ENCODE data around the gene DRD5. TPM values are rescaled to one million over a fixed set of nuclear protein-coding genes. Genes with fewer than 3 reads are reported as not detected.
"Not testable (repeated sequence)": the region's sequence is repeated elsewhere in the genome, so short reads cannot be mapped to it uniquely, and the experiment has no call there.

Gene DRD5
- total and polyA plus RNA-seq, 2 donors (not counting 1 experiment from before 2014, with no cell fraction given) = not detected

DNA sequence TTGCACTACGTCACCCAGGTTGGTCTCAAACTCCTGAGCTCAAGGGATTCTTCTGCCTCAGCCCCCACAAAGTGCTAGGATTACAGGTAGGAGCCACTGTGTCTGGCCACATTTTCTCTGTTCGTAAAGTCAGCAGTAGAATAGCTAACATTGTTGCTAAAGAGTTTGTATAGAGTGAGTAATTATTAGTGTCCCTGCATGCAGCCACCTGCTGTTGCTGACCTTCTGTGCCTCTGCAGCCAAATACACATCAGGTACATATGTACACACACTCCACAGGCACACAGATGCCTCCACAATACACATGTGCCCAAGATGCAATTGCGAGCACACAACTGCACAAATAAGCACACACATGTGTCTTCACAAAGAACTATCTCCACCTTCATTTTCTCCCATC is 10.9 kb downstream of the DRD5 start:
- POLR2A ChIA-PET = no interaction called here
- ATAC-seq (ENCODE audit: low read depth) (no peak), DNase-seq (no peak)
- H3K4me2 ChIP-seq (replicated peaks; ENCODE audit: low read depth, low read length, poor library complexity, severe bottlenecking) = no peak overlapping the region
- H3K9me3 Mint-ChIP-seq (ENCODE audit: insufficient read depth) = no peaks in the 10 kb centered on the region
- H3K9ac ChIP-seq (ENCODE audit: low read length) = no peak overlapping the region
- no peaks in the 10 kb centered on the region for H4K20me1 ChIP-seq (ENCODE audit: control insufficient read depth, insufficient read depth, low read length, poor library complexity, severe bottlenecking)
- no peak overlapping the region for H3K4me3 ChIP-seq (ENCODE audit: control extremely low read depth in 1 of 5, extremely low read depth in 1 of 5, insufficient read depth in 1 of 5, low read depth in 2 of 5, low read length in 4 of 5)
- no peaks in the 10 kb centered on the region for H3K27me3 ChIP-seq (replicated peaks in 1 of 4; ENCODE audit: control extremely low read depth in 1 of 4, control insufficient read depth in 3 of 4, insufficient read depth in 4 of 4, low read length in 3 of 4)
- H3K4me3 Mint-ChIP-seq = no peak overlapping the region
- no peaks in the 10 kb centered on the region for H3K36me3 ChIP-seq (replicated peaks in 1 of 2; ENCODE audit: control extremely low read depth in 1 of 2, control insufficient read depth in 1 of 2, extremely low read depth in 1 of 2, insufficient read depth in 2 of 2, low read length in 1 of 2)
- H3K4me1 ChIP-seq (ENCODE audit: control insufficient read depth in 2 of 2, insufficient read depth in 2 of 2, low read length in 2 of 2) = no peaks in the 10 kb centered on the region
- H3K27ac ChIP-seq (ENCODE audit: low read length in 2 of 2) = no peak overlapping the region
- no peaks in the 10 kb centered on the region for H3K79me2 ChIP-seq (ENCODE audit: control insufficient read depth, insufficient read depth, low read length)
- no peak overlapping the region for H2AFZ ChIP-seq (ENCODE audit: insufficient read depth, low read depth, low read length, poor library complexity, severe bottlenecking)
- intact Hi-C loops (cut with micrococcal nuclease) = no loop called here
- TF ChIP-seq EZH2 (IDR thresholded peaks at IDR 0.05; ENCODE audit: borderline replicate concordance, insufficient read depth, low read depth, low read length, poor library complexity, severe bottlenecking) (no peak), CTCF (IDR thresholded peaks at IDR 0.05) (no peak)
- H3K9me3 ChIP-seq (ENCODE audit: control extremely low read depth in 1 of 3, control insufficient read depth in 2 of 3, insufficient read depth in 1 of 3, low read length in 2 of 3) = no peaks in the 10 kb centered on the region
- CTCF ChIA-PET = no interaction called here
- H3K4me1 Mint-ChIP-seq = no peaks in the 10 kb centered on the region
- WGBS (ENCODE audit: insufficient coverage) = 75% methylated on average over 1 of the region's 3 CpGs
- H3K27me3 Mint-ChIP-seq = peaks cover 15% of the 10 kb centered on the region
- H3K27ac Mint-ChIP-seq = no peak overlapping the region

DNA sequence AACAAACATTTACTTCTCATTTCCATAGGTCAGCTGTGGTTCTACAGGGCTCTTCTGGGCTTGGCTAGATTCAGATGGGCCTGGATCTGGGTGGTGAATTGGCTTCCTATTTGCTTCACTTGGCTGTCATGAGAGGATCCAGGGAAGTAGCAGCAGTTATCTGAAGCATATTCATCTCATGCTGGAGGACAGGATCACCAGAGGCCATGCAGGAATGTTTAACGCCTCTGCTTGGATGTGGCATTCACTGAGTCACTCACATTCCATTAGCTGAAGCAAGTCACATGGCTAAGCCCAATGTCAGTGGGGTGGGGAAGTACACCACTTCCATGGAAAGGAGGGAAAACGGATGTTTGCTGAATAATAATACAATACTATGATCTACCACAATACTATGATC is 15.2 kb downstream of the DRD5 start:
- CTCF ChIA-PET; DNase-seq; H3K9me3 Mint-ChIP-seq (ENCODE audit: insufficient read depth): not testable (repeated sequence)

More for the DNA sequence above, 15.2 kb downstream of the DRD5 start:
- H2AFZ ChIP-seq (ENCODE audit: insufficient read depth, low read depth, low read length, poor library complexity, severe bottlenecking); H3K27me3 ChIP-seq (replicated peaks in 1 of 4; ENCODE audit: control extremely low read depth in 1 of 4, control insufficient read depth in 3 of 4, insufficient read depth in 4 of 4, low read length in 3 of 4); ATAC-seq (ENCODE audit: low read depth); H3K79me2 ChIP-seq (ENCODE audit: control insufficient read depth, insufficient read depth, low read length); H3K4me2 ChIP-seq (replicated peaks; ENCODE audit: low read depth, low read length, poor library complexity, severe bottlenecking); H3K4me1 ChIP-seq (ENCODE audit: control insufficient read depth in 2 of 2, insufficient read depth in 2 of 2, low read length in 2 of 2); POLR2A ChIA-PET; H4K20me1 ChIP-seq (ENCODE audit: control insufficient read depth, insufficient read depth, low read length, poor library complexity, severe bottlenecking); H3K9ac ChIP-seq (ENCODE audit: low read length); H3K4me3 Mint-ChIP-seq; H3K9me3 ChIP-seq (ENCODE audit: control extremely low read depth in 1 of 3, control insufficient read depth in 2 of 3, insufficient read depth in 1 of 3, low read length in 2 of 3); H3K36me3 ChIP-seq (replicated peaks in 1 of 2; ENCODE audit: control extremely low read depth in 1 of 2, control insufficient read depth in 1 of 2, extremely low read depth in 1 of 2, insufficient read depth in 2 of 2, low read length in 1 of 2); H3K4me1 Mint-ChIP-seq; H3K27ac ChIP-seq (ENCODE audit: low read length in 2 of 2); H3K4me3 ChIP-seq (ENCODE audit: control extremely low read depth in 1 of 5, extremely low read depth in 1 of 5, insufficient read depth in 1 of 5, low read depth in 2 of 5, low read length in 4 of 5); H3K27ac Mint-ChIP-seq; intact Hi-C loops (cut with micrococcal nuclease): not testable (repeated sequence)
- WGBS (ENCODE audit: insufficient coverage) = no CpG with 5 or more reads among the region's 2 CpGs
- peaks cover 14% of the 10 kb centered on the region for H3K27me3 Mint-ChIP-seq

All from B cell (primary cell).